Medulla oblongata (tissue), 1 donor: ENCODE measurements around the gene DNAJC5.
"Not testable (repeated sequence)": the region's sequence is repeated elsewhere in the genome, so short reads cannot be mapped to it uniquely, and the experiment has no call there.

Experiments used
- DNase-seq: peaks from one replicate; pipeline ENCODE4 v3.0.0-alpha.2; 2015; ENCODE audit errors: extremely low spot score

Gene DNAJC5

DNA sequence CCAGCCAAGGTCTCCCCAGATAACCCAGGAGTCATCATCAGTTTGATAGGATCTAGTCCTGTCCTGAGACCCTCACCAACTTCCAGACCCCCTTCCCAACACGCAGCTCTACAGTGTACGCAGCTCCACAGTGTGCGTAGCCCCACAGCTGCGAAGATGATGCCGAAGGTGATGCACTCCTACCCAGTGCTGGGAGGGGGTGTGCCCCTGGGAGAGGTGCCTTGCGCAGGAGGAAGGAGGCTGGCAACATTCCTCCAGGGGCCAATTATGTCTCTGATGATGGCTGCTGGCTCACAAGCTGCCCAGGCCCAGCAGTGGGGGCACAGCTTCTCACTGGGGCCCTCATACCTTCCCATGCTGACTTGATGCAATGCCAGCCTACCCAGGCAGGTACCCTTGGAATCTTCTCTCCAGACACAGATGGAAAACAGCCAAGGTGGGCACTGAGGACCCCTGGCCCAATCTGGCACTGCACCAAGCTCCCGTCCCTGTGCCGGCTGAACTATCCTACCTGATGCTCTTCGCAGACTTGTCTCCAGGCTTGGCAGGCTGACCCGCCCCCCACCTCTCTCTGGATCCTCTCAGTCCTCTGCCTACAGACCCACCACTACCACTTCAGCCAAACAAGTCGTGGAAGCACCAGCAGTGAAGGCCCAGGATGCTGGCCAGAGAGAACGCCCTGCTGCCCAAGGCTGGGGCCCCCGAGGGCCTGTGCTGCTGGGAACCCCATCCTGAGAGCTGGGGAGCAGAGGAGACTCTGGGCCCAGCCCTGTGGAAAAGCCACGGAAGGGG, 73.4 kb downstream of the DNAJC5 start:
- no peak for DNase-seq

DNA sequence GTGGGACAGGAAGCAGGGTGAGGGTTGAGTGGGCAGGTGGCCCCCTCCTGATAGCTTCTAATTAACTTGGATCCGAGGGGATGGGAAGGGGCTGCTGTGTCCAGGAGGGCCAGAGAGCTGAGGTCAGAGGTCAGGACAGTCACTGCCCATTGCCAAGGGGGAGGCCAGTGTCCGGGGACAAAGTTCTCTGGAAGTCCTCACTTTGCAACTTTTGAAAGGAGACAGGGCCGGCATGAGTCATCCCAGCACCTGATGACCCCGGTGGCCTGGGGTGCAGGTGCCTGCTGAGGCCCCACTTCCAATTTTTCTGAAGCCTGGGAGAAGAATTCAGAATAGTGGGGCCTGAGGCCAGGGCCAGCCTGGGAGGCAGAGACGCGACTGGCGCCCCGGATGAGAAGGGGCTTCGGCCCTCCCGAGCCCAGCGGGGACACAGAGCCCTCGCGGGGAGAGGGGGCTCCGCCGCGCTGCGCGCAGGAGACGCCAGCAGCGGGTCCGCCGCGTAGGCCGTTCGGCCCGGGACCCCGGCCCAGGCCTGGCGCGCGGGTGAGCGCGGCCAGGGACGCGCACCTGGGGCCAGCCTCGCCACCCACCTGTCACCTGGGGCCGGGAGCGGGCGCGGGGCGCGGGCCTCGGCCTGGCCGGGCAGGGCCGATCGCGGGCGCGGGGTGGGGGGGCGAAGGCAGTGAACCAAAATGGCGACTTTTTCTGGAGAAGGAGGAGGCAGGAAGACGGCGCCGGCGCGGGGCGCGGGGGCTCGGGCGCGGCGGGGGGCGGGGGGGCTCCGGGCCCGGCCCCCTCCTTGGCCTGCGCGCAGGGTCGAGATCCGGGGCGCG, 74.2 kb downstream of the DNAJC5 start:
- no peak for DNase-seq

GRCh38 chr20:63969838-63970713, 75.2 kb downstream of the DNAJC5 start, which contains the start of gene ZNF512B:
ZNF512B (minus strand) TSS chr20:63969930; CDS start chr20:63967950, 1,980 bp downstream.
- no peak for DNase-seq

DNA sequence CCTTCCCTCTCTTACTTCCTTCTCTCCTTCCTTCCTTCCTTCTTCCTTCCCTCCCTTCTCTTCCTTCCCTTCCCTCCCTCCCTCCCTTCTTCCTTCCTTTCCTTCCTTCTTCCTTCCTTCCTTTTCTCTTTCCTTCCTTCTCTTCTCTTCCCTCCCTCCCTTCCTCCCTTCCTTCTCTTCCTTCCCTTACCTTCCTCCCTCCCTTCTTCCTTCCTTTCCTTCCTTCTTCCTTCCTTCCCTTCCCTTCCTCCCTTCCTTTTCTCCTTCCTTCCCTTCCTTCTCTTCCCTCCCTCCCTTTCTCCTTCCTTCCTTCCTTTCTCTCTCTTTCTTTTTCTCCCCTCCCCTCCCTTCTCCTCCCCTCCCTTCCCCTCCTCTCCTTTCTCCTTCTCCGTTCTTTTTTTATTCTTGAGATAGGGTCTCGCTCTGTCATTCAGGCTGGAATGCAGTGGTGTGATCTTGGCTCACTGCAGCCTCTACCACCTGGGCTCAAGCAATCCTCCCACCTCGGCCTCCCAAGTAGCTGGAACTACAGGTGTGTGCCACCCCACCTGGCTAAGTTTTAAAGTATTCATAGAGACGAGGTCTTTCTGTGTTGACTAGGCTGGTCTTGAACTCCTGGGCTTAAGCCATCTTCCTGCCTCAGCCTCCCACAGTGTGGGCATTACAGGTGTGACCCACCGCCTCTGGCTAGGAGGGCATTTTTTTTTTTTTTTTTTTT, 75.9 kb downstream of the DNAJC5 start:
- DNase-seq: no peak

- DNase-seq: not testable (repeated sequence)
Observed at GRCh38 chr20:63971960-63972311, 77.0 kb downstream of the DNAJC5 start.

- no peak for DNase-seq
Observed at GRCh38 chr20:63972312-63973159, 77.6 kb downstream of the DNAJC5 start.

- DNase-seq: no peak
Observed at GRCh38 chr20:63973160-63973479, 78.2 kb downstream of the DNAJC5 start.

- peak; percentile 90 for DNase-seq
Observed at GRCh38 chr20:63973636-63974401, 78.9 kb downstream of the DNAJC5 start.

DNA sequence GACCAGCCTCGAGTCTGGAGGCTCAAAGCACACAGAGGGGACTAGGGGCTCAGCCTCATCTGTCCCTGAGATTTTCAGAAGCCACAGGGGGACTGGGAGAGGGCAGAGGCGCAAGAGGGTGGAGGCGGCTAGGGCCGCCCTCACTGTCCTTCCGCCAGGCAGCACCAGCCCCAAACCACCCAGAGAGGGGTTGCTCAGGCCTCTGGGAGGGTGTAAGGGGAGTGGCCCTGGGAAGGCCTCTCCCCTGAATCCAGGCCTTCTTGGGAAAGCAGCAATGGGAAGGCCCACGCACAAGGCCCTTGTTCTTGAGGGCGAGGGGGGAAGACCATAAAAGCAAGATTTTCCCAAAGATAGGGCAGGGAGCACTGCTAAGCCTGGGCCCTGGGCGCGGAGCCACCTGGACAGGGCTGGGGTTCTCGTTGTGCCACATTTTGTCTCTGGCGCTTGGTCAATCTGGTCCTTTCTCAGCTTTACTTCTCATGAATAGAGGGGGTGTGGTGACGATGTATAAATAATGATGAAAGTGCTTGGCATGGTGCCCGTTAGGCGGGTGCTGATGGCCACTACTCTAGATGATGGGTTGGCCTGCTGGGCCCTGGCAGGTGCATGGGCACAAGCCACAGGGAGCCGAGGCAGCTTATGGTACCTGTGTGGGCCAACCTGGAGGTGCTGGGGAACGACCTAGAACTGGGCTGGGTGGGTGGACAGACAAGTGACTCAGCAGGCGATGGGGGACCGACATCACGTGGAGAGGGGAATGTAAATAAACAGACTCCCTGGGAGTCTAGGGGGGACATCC, 79.7 kb downstream of the DNAJC5 start:
- no peak for DNase-seq

GRCh38 chr20:63976511-63976910, 81.6 kb downstream of the DNAJC5 start:
- not testable (repeated sequence) for DNase-seq

DNA sequence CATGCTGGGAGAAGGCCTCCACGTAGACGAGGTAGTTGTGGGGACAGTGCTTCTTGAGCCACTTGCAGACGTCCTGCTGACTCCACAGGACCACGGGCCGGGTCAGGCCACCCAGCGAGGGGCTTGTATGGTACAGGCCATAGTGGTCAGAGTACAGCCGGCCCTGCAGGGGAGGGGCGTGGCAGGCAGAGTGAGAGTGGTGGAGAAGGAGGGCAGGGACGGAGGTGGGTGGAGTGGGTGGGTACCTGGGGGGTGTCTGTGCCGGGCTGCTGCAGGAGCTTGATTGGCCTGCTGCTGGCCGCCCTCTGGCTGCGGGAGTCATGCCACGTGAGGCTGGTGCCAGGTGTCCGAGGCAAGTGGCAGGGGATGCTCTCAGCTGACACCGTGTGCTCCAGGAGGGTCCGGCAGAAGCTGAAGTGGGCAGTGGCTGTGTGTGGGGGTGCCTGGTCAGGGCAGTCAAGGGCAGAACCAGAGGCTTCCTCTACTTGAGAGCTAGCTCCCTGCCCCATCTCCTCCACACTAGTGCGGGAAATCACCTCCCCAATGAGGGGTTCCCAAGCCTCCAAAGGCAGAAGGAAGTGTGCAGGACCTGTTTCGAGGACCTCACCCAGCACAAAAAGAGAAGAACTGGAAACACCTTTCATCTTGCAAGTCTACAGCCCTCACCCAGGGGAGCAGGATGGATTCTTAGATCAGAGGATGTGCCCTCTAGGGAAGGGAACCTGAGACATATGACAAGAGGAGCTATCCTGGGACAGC, 82.2 kb downstream of the DNAJC5 start:
- DNase-seq: no peak

DNA sequence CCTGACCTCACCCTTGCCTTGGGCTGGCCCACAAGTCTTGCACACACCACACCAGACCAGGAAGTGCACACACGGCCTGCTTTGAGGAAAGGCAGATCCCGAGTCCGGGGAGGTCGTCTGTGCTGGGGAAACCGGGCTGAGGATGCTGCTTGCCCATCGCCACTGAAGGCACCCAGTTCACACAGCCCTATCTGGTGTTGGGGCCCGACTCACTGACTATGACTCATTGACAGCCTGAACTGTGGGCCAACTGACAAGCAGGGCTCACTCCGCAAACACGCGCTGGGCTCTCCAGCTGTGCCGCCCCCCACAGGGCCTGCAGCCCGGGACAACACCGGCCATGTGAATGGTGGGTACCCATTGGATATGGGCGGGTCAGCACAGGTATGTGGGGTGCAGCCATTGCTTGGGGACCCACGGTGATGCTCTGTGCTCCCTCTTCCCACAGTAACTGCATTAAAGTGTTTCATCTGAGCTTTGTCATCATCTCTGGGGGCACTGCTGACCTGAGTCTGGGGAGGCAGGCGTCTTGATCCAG, 82.9 kb downstream of the DNAJC5 start:
- no peak for DNase-seq

DNA sequence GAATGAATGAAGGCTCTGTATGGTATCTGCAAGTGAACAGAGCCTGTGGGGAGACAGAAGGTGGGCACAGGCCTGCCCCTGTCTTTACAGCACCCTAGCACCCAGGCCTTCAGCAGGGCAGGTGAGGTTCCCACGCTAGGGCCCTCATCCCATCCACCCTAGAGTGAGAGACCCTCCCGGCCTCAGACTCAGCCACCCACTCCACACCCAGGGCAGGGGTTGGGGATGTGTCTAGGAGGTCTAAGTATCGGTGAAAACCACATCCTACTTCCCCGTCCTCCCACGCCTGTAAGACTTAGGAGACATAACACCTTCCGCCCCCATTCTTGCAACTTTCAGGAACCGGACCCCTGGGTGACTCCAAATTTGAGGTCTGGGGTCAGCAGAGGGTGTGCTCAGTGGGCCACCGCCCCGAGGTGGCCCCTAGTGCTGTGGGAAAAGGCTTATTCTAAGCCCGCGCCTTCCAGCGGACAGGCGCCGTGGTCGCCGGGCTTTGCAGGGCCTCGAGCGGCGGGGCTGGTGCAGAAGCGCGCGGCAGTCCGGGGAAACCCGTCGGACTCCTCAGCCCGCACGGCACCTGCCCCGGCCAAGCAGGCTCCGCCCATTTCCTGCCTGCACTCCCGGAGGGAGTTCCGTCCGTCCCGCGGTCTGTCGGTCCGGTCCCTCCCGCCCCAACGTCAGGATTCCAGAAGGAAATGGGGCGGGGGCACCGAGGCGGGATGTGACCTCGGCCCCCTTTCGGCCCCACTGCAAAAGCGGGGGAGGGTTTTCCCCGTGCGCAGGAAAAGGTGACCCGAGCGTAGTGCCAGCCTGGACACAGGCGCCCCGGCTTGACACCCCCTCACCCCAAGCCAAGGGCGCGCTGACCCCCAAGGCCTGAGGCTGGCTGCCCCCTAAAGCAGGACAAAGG, 83.6 kb downstream of the DNAJC5 start:
- no peak for DNase-seq

GRCh38 chr20:63979229-63979556, 84.3 kb downstream of the DNAJC5 start:
- no peak for DNase-seq

DNA sequence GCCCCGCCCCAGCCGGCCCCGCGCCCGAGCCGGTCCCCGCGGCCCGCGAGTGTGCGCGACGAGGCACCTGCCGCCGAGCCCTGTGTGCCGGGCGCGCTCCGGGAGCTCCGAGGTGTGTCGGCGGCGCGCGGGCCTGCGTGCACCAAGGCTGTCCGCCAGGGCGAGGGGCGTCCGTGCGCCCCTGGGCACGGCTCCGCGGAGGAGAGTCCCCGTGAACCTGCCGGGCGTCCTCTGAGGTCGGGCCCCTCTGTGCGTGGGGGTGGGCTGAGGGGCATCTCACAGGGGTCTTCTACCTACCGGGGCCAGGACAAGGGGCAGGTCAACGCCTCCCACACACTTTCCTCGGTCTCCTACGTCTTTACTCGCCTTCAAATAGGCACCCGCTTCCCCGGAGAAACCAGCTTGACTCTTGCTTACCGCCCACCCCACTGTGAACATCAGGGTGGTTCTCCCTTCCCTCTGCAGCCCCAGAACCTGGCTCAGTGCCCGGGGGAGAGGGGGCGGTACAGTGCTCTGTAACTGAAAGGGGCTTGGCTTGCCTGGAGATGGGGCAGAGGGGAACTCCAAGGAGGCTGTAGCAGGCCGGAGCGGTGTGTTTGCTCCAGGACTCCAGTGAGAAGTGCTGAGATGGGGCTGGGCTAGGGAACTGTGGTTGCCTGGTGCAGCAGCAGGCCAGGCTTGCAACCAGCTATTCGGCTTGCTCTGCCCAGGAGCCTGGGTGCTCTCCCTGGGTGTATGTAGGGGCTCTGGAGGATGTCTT, 84.8 kb downstream of the DNAJC5 start, which contains the start of gene SAMD10:
SAMD10 (minus strand) TSS at position 86 of the 760 bp plus-strand sequence. CDS start 175 bp downstream, outside the sequence.
- DNase-seq: no peak

- DNase-seq: no peak
Observed at GRCh38 chr20:63980317-63980805, 85.4 kb downstream of the DNAJC5 start.
